Astrocyte (in vitro differentiated cells and primary cell): ENCODE results near the gene DUSP10. TPM values are rescaled to one million over a fixed set of nuclear protein-coding genes. Genes with fewer than 3 reads are reported as not detected.
A peak's percentile ranks its signal among the peaks of the same experiment; 100 is the strongest.

Experiments
- DNase-seq: peaks from one replicate; pipeline ENCODE4 v3.0.0-alpha.2; 2010; ENCODE audit warnings: low read depth
- FAIRE-seq: peaks from 2 replicates; lab custom pipeline; 2011; peaks lifted over from hg19 to GRCh38; lab: Jason Lieb, UNC
- H2AFZ ChIP-seq: 2 replicates; pipeline ENCODE4 v1.6.0; 2012; ENCODE audit warnings: low read depth, low read length, inconsistent platforms
- H3K27ac ChIP-seq: 2 replicates; pipeline ENCODE4 v1.5.1; 2011; ENCODE audit warnings: low read depth, low read length, inconsistent platforms
- H3K27me3 ChIP-seq: 2 replicates; pipeline ENCODE4 v1.6.0; 2011; ENCODE audit warnings: low read length, inconsistent platforms; ENCODE audit not compliant: insufficient read depth
- H3K36me3 ChIP-seq: 2 replicates; pipeline ENCODE4 v1.5.1; 2011; ENCODE audit warnings: low read length, inconsistent platforms; ENCODE audit not compliant: insufficient read depth
- H3K4me1 ChIP-seq: 2 replicates; pipeline ENCODE4 v1.5.1; 2011; ENCODE audit warnings: low read length, inconsistent platforms; ENCODE audit not compliant: insufficient read depth
- H3K4me2 ChIP-seq: 2 replicates; pipeline ENCODE4 v1.6.0; 2012; ENCODE audit warnings: low read length, inconsistent platforms
- H3K4me3 ChIP-seq: 2 replicates; pipeline ENCODE4 v1.5.1; 2011; ENCODE audit warnings: low read depth, mild to moderate bottlenecking, low read length, inconsistent platforms; ENCODE audit not compliant: insufficient read depth
- H3K79me2 ChIP-seq: 2 replicates; pipeline ENCODE4 v1.6.0; 2012; ENCODE audit warnings: mild to moderate bottlenecking, low read length, inconsistent platforms; ENCODE audit not compliant: insufficient read depth
- H3K9ac ChIP-seq: 2 replicates; pipeline ENCODE4 v1.6.0; 2012; ENCODE audit warnings: mild to moderate bottlenecking, low read length, inconsistent platforms
- H3K9me3 ChIP-seq: 2 replicates; pipeline ENCODE4 v1.5.1; 2012; ENCODE audit warnings: low read depth, mild to moderate bottlenecking, low read length, inconsistent platforms; ENCODE audit not compliant: insufficient read depth
- H4K20me1 ChIP-seq: 2 replicates; pipeline ENCODE4 v1.6.0; 2012; ENCODE audit warnings: low read length, inconsistent platforms; ENCODE audit not compliant: insufficient read depth
- H3K27ac Mint-ChIP-seq: one replicate; pipeline ENCODE4 v1.8.0; 2021; ENCODE audit warnings: mild to moderate bottlenecking, mixed read lengths; ENCODE audit not compliant: unreplicated experiment
- H3K27me3 Mint-ChIP-seq: one replicate; pipeline ENCODE4 v1.8.0; 2021; ENCODE audit warnings: low read depth, mixed read lengths; ENCODE audit not compliant: unreplicated experiment
- H3K36me3 Mint-ChIP-seq: one replicate; pipeline ENCODE4 v1.8.0; 2021; ENCODE audit warnings: low read depth, mixed read lengths; ENCODE audit not compliant: unreplicated experiment
- H3K4me1 Mint-ChIP-seq: one replicate; pipeline ENCODE4 v1.8.0; 2021; ENCODE audit warnings: low read depth, mixed read lengths; ENCODE audit not compliant: unreplicated experiment
- H3K4me3 Mint-ChIP-seq: one replicate; pipeline ENCODE4 v1.8.0; 2021; ENCODE audit warnings: mild to moderate bottlenecking, moderate library complexity, mixed read lengths; ENCODE audit not compliant: unreplicated experiment
- H3K9me3 Mint-ChIP-seq: one replicate; pipeline ENCODE4 v1.8.0; 2021; ENCODE audit warnings: mild to moderate bottlenecking, mixed read lengths; ENCODE audit not compliant: unreplicated experiment
- CTCF ChIP-seq: IDR thresholded peaks from 2 replicates; pipeline ENCODE4 v1.5.1; 2011; ENCODE audit warnings: low read depth, mild to moderate bottlenecking, inconsistent platforms, low read length, moderate library complexity; ENCODE audit not compliant: insufficient read depth
- EZH2 ChIP-seq: IDR thresholded peaks from 2 replicates; pipeline ENCODE4 v1.6.1; 2012; ENCODE audit warnings: mild to moderate bottlenecking, low read length, inconsistent platforms; ENCODE audit not compliant: insufficient read depth
- total RNA-seq: library from RNA; stranded (reverse); gene quantifications from 2 replicates; pipeline ENCODE4 v1.2.1, GENCODE V29; 2021

Gene DUSP10
- total RNA-seq, 1 donor from 2014 or later: 45.8 TPM

GRCh38 chr1:221714227-221715152 is 27.4 kb downstream of the DUSP10 start:
- no peak overlapping the region for H3K4me3 ChIP-seq
- no peak overlapping the region for H3K4me2 ChIP-seq
- no peaks in the 10 kb centered on the region for H3K36me3 ChIP-seq
- H2AFZ ChIP-seq: no peak overlapping the region
- peaks cover 22% of the 10 kb centered on the region for H3K79me2 ChIP-seq
- H3K9me3 ChIP-seq: no peaks in the 10 kb centered on the region
- H3K9me3 Mint-ChIP-seq: no peaks in the 10 kb centered on the region
- TF ChIP-seq CTCF (no peak), EZH2 (no peak)
- H3K27me3 Mint-ChIP-seq: no peaks in the 10 kb centered on the region
- H3K27me3 ChIP-seq: no peaks in the 10 kb centered on the region
- peaks cover 11% of the 10 kb centered on the region for H3K36me3 Mint-ChIP-seq
- H3K4me3 Mint-ChIP-seq: no peak overlapping the region
- DNase-seq (no peak), FAIRE-seq (no peak)
- peaks cover 5% of the 10 kb centered on the region for H4K20me1 ChIP-seq
- peak overlapping the region; percentile 84 for H3K27ac Mint-ChIP-seq
- H3K4me1 ChIP-seq: peaks cover 36% of the 10 kb centered on the region
- H3K27ac ChIP-seq: no peak overlapping the region
- H3K4me1 Mint-ChIP-seq: peaks cover 74% of the 10 kb centered on the region
- H3K9ac ChIP-seq: no peak overlapping the region

GRCh38 chr1:221712776-221713431 is 29.0 kb downstream of the DUSP10 start:
- Histone ChIP-seq H3K36me3 (no peaks in the 10 kb centered on the region), H3K79me2 (peaks cover 17% of the 10 kb centered on the region), H4K20me1 (peaks cover 5% of the 10 kb centered on the region), H3K27me3 (no peaks in the 10 kb centered on the region), H3K4me1 (peaks cover 21% of the 10 kb centered on the region), H3K4me3 (no peak overlapping the region), H3K4me2 (no peak overlapping the region), H3K9ac (no peak overlapping the region), H3K9me3 (no peaks in the 10 kb centered on the region), H3K27ac (peak overlapping the region; percentile 73), H2AFZ (no peak overlapping the region)
- H3K9me3 Mint-ChIP-seq: no peaks in the 10 kb centered on the region
- peaks cover 8% of the 10 kb centered on the region for H3K36me3 Mint-ChIP-seq
- TF ChIP-seq CTCF (no peak), EZH2 (no peak)
- DNase-seq (no peak), FAIRE-seq (no peak)
- no peaks in the 10 kb centered on the region for H3K27me3 Mint-ChIP-seq
- H3K4me3 Mint-ChIP-seq: peak overlapping the region; percentile 46
- peak overlapping the region; percentile 92 for H3K27ac Mint-ChIP-seq
- peaks cover 73% of the 10 kb centered on the region for H3K4me1 Mint-ChIP-seq
